ENCODE measurements around the gene SCGB2B2.
"Not testable (repeated sequence)": the region's sequence is repeated elsewhere in the genome, so short reads cannot be mapped to it uniquely, and the experiment has no call there.

The SCGB2B2 gene

GRCh38 chr19:34668690-34669089 lies 8.3 kb downstream of the SCGB2B2 start:
- peak in 1 of 2 experiments; percentile 35 for DNase-seq

DNA sequence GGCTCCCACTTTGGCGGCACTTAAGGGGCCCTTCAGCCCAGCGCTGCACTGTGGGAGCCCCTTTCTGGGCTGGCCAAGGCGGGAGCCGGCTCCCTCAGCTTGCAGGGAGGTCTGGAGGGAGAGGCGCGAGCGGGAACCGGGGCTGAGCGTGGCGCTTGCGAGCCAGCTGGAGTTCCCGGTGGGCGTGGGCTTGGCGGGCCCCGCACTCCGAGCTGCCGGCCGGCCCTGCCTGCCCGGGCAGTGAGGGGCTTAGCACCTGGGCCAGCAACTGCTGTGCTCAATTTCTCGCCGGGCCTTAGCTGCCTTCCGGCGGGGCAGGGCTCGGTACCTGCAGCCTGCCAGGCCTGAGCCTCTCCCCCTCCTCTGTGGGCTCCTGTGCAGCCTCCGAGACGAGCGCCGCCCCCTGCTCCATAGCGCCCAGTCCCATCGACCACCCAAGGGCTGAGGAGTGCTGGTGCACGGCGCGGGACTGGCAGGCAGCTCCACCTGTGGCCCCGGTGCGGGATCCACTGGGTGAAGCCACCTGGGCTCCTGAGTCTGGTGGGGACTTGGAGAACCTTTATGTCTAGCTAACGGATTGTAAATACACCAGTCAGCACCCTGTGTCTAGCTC lies 8.8 kb downstream of the SCGB2B2 start:
- not testable (repeated sequence) for DNase-seq

- peak; percentile 43 to 80 for DNase-seq
Observed at GRCh38 chr19:34667349-34668076, 9.4 kb downstream of the SCGB2B2 start.

GRCh38 chr19:34666958-34667265 lies 10.0 kb downstream of the SCGB2B2 start:
- DNase-seq: no peak

GRCh38 chr19:34666200-34666957 lies 10.6 kb downstream of the SCGB2B2 start:
- no peak for DNase-seq

GRCh38 chr19:34665275-34665674 lies 11.7 kb downstream of the SCGB2B2 start:
- DNase-seq: not testable (repeated sequence)

DNA sequence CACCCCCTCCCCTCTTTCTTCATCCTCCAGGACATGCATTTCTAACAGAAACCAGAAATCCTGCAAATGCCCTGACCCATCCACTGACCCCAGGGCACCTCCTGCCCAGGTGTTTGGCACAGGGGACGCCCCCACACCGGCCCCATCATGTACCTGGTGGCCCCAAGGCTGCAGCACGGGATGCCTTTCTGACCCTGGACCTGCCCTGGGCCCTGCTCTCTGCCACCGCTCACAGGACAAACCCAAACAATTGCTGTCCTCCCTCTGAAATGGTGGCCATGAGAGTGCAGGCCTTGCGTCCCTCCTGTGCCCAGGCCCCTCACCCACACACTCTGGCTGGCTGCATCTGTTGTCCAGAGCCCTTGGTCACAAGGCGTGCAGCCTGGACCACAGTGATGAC lies 12.1 kb downstream of the SCGB2B2 start:
- no peak for DNase-seq

GRCh38 chr19:34664168-34664567 lies 12.8 kb downstream of the SCGB2B2 start:
- DNase-seq: no peak

GRCh38 chr19:34662919-34663318 lies 14.0 kb downstream of the SCGB2B2 start:
- DNase-seq: peak in 1 of 2 experiments; percentile 68

DNA sequence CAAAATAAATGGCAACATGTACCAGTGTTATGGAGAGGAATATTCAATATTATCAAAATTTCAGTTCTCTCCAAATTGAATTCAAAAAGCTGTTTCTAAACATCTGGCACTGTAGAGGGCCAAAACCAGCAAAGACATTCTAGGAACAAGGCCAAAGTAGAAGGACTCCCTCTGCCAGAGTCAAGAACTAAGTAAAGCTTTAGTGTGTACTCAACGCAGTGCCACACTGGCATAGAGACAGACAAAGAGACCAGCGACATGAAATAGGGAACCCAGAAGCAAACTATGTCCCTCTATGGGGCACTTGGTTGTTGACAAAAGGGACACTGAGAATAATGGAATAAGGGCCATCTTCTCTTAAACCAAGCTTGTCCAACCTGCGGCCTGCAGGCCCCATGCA lies 15.6 kb downstream of the SCGB2B2 start:
- no peak for DNase-seq

- DNase-seq: no peak
Observed at GRCh38 chr19:34655651-34656050, 21.3 kb downstream of the SCGB2B2 start.

DNA sequence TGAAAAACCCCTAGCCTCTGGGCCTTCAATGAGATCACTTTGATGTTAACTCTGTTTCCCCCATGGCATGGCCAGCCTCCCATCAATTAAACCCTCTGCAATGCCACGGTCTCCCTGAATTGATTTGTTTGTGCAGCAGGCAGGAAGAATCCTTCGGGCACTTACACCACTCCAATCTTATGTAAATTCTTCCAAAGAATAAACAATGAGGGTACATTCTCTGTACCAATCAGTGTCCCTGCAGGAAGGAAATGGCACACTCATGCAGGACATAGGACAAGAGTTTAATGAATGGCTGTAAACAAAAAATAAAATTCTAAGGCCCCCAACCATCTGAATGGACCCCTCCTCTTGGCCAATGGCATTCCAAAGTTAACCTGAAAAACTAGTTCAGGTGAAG lies 22.2 kb downstream of the SCGB2B2 start:
- DNase-seq: no peak

DNA sequence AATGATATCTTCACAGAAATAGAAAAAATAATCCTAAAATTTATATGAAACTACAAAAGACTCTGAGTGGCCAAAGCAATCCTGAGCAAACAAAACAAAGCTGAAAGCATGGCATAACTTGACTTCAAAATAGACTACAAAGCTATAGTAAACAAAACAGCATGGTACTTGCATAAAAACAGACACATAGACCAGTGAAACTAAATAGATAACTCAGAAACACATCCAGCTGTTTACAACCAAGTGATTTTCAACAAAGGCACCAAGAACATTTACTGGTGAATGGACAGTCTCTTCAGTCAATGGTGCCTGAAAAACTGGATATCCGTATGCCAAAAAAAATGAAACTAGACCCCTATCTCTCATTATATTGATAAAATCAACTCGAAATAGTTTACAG lies 25.2 kb downstream of the SCGB2B2 start:
- no peak for DNase-seq

DNA sequence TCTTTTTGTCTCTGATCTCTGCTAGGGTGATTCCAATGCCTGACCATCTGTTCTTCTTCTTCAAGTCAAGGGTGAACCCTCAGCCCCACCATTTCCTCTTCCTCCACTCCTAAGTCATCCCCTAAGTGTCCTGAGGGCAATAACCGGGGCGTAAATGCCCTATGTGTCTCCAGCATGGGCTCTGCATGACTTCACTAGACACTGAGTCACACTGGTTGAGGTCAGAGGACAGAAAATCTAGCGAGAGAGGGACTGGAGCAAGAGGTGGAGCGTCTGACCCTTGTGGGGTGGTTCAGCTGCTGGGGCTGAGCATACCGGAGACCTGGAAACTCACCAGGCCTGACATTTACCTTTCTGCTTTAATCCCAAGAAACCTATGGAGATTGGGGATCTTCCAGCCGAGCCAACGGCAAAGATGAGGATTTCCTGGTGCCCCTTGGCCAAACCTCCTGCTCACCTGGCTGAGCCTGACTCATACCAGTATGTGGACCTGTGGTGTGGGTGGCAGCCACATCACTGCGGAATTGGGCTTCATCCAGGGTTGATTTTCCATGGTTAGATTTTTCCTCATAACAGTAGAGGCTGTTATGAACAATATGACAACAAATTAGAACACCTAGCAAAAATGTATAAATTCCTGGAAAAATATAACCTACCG lies 26.9 kb downstream of the SCGB2B2 start:
- DNase-seq: no peak

DNA sequence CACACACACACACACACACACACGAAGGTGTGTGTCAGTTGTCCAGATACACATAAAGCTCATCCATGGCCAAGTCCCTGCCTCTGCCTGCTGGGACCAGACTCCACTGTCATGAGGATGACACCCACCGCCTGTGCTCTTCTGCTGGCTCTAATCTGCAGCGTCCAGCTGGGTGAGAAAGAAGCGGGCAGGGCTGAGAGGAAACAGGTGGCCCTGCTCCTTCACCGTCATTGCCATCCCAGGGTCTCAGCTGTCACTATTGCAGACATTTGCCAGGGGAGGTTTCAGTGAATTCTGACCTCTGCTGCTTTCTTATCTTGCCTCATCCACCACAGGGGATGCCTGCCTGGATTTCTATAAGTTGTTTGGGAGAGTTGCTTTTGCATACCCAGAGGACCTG lies 31.4 kb downstream of the SCGB2B2 start:
- DNase-seq: no peak

- DNase-seq: no peak
Observed at GRCh38 chr19:34644991-34645461, 31.9 kb downstream of the SCGB2B2 start.

DNA sequence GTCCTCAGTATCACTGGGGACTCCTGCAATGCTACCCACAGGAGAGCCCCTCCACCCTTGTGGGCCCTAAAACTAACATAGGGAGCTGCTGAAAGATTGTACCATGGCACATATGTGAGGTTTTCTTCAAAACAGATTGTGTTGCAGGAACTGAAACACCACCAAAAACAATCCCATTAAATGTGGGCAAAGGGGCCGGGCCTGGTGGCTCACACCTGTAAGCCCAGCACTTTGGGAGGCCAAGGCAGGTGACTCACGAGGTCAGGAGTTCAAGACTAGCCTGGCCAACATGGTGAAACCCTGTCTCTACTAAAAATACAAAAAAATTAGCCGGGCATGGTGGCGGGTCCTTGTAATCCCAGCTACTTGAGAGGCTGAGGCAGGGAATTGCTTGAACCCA lies 34.7 kb downstream of the SCGB2B2 start:
- DNase-seq: no peak

- DNase-seq: peak; percentile 70 to 71
Observed at GRCh38 chr19:34639491-34640085, 37.4 kb downstream of the SCGB2B2 start.

- DNase-seq: no peak
Observed at GRCh38 chr19:34633802-34634201, 43.2 kb downstream of the SCGB2B2 start.
